ENCODE results near the gene IER5. TPM values are rescaled to one million over a fixed set of nuclear protein-coding genes. Genes with fewer than 3 reads are reported as not detected.
"Not testable (repeated sequence)": the region's sequence is repeated elsewhere in the genome, so short reads cannot be mapped to it uniquely, and the experiment has no call there.

The IER5 gene
- total RNA-seq, 2 experiments from 2014 or later: 39.8 to 41.3 TPM

DNA sequence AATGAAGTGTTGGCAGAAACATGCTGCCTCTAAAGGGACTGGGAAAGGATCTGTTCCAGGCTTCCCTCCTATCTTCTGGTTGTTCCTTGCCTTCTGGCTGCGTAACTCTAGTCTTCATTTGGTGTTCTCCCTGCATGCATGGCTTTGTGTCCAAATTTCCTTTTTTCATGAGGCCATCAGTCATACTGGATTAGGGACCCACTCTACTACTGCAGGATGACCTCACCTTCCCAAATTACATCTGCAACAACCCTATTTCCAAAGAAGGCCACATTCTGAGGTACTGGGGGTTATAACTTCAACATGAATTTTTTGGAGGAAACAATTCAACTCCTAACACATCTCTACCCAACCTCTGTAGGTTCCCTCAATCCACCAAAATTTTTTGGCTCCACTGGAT is 28.4 kb upstream of the IER5 start:
- Mint-ChIP-seq H3K9me3 (peaks cover 13% of the 10 kb centered on the region), H3K4me1 (ENCODE audit: low read depth) (peaks cover 20% of the 10 kb centered on the region), H3K36me3 (ENCODE audit: low read depth) (peaks cover 26% of the 10 kb centered on the region), H3K4me3 (no peak overlapping the region), H3K27ac (no peak overlapping the region), H3K27me3 (no peaks in the 10 kb centered on the region)
- POLR2A ChIA-PET: no interaction called here
- DNase-seq (no peak), ATAC-seq (no peak)
- CTCF ChIA-PET: no interaction called here
- intact Hi-C loops (cut with micrococcal nuclease): no loop called here
- TF ChIP-seq, protein P1, sequence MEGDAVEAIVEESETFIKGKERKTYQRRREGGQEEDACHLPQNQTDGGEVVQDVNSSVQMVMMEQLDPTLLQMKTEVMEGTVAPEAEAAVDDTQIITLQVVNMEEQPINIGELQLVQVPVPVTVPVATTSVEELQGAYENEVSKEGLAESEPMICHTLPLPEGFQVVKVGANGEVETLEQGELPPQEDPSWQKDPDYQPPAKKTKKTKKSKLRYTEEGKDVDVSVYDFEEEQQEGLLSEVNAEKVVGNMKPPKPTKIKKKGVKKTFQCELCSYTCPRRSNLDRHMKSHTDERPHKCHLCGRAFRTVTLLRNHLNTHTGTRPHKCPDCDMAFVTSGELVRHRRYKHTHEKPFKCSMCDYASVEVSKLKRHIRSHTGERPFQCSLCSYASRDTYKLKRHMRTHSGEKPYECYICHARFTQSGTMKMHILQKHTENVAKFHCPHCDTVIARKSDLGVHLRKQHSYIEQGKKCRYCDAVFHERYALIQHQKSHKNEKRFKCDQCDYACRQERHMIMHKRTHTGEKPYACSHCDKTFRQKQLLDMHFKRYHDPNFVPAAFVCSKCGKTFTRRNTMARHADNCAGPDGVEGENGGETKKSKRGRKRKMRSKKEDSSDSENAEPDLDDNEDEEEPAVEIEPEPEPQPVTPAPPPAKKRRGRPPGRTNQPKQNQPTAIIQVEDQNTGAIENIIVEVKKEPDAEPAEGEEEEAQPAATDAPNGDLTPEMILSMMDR (IDR thresholded peaks at IDR 0.05): no peak

DNA sequence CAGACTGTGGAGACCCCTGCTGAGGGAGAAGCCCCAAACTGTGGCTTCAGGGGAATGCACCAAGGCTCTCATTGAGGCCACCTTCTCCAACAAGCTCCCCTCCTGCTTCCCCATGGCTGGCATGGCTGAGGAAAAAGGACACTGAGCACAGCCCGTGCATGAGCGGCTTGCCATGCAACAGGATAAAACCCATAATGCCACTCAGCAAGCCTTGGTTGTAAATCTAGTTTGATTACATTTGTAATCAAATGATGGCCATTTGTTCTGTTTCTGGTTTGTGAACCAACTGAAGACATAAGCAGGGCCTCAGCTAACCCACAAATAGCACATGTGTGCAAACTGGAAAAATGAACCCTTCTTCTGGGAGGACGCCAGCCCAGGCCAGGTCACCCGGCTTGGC is 27.6 kb upstream of the IER5 start:
- ATAC-seq; DNase-seq; H3K27ac Mint-ChIP-seq; POLR2A ChIA-PET; H3K27me3 Mint-ChIP-seq; H3K4me3 Mint-ChIP-seq; intact Hi-C loops (cut with micrococcal nuclease): not testable (repeated sequence)
- Mint-ChIP-seq H3K9me3 (peaks cover 13% of the 10 kb centered on the region), H3K36me3 (ENCODE audit: low read depth) (peaks cover 21% of the 10 kb centered on the region), H3K4me1 (ENCODE audit: low read depth) (peaks cover 20% of the 10 kb centered on the region)
- CTCF ChIA-PET: interaction anchor here (1.3 to 3.2 kb wide), 3 partner anchors 8 to 105 kb away, joined by 4 to 18 read pairs (median 13); no protein-coding TSS in a partner anchor

DNA sequence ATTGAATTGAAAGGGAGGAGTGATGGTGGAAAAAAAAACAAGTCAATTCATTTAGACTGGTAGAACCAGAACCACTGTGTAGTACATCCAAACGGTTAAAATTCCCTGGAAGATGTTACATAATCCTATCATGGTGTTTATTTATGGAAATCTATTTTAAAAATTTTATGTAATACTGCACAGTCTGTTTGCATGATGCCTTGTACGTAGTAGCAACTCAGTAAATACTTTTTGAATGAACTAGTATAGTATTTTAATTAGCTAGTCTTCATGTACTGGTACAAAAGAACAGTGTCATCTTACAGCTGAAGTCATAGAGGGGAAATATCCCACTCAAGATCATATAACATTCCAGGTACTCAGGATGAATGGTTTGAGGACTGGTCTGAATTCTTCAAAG is 27.0 kb upstream of the IER5 start:
- H3K27me3 Mint-ChIP-seq: no peaks in the 10 kb centered on the region
- POLR2A ChIA-PET: interaction anchor here (2.6 to 2.7 kb wide), 2 partner anchors 28 to 39 kb away, joined by 15 to 27 read pairs; partner anchors contain the start of gene STX6
- ATAC-seq (no peak), DNase-seq (no peak)
- H3K27ac Mint-ChIP-seq: peak overlapping the region; percentile 88
- H3K4me1 Mint-ChIP-seq (ENCODE audit: low read depth): peaks cover 20% of the 10 kb centered on the region
- H3K9me3 Mint-ChIP-seq: peaks cover 13% of the 10 kb centered on the region
- peaks cover 21% of the 10 kb centered on the region for H3K36me3 Mint-ChIP-seq (ENCODE audit: low read depth)
- intact Hi-C loops (cut with micrococcal nuclease): no loop called here
- TF ChIP-seq, protein P1 (IDR thresholded peaks at IDR 0.05): no peak
- CTCF ChIA-PET: interaction anchor here (1.3 to 3.2 kb wide), 5 partner anchors 9 to 104 kb away, joined by 4 to 18 read pairs (median 13); no protein-coding TSS in a partner anchor
- no peak overlapping the region for H3K4me3 Mint-ChIP-seq

DNA sequence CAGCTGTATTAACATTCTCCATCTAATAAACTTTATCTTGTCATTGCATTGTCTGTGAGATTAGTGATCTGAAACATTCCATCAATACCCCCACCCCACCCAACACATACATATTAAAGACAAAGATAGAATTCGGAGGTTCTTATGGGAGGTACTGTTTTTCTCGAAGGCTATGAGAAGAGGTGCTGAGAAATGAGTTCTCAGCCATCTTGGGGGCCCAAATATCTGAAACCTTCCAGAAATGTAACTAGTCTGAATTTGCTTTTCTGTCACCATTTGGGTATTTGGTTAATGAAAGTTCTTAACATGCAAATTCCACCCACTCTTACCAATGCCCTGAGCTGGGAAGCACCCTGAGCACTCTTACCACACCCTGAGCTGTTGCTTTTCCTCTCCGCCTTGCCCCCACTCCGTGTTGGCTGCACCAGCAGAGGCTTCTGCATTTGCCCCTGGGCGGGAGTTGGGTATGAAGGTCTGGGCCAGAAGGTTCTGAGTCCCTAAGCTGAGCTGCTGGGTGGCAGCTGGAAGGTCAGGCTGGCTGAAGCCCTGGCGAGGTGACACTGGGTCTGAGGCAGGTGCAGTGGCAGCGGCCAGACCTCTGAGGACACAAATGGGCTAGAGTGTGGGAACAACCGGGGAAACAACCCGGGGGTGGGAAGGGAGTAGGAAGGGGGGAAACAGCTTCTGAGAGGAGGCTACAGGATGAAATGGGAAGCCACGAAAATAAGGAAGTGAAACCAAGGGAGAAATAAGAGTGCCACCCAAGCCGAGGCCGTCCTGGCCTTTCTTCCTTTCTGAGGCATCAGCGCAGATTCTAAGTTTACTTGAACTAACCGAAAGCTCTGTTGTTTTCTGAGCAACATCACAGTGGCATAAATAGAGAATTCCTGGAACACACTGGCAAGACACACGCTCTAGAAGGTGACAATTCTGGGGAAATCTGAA is 26.3 kb upstream of the IER5 start:
- ATAC-seq (peak; percentile 72), DNase-seq (peak; percentile 60)
- Mint-ChIP-seq H3K4me3 (peak overlapping the region; percentile 61), H3K4me1 (ENCODE audit: low read depth) (peaks cover 20% of the 10 kb centered on the region), H3K27me3 (no peaks in the 10 kb centered on the region), H3K9me3 (peaks cover 13% of the 10 kb centered on the region), H3K27ac (peak overlapping the region; percentile 88), H3K36me3 (ENCODE audit: low read depth) (peaks cover 19% of the 10 kb centered on the region)
- TF ChIP-seq, protein P1 (IDR thresholded peaks at IDR 0.05): no peak
- POLR2A ChIA-PET: interaction anchor here (0.7 to 2.7 kb wide), 14 partner anchors 11 to 96 kb away, joined by 3 to 27 read pairs (median 5); partner anchors contain the start of gene STX6
- intact Hi-C loops (cut with micrococcal nuclease): no loop called here
- CTCF ChIA-PET: interaction anchor here (1.0 to 3.2 kb wide), 12 partner anchors 10 to 180 kb away, joined by 3 to 18 read pairs (median 6); no protein-coding TSS in a partner anchor

DNA sequence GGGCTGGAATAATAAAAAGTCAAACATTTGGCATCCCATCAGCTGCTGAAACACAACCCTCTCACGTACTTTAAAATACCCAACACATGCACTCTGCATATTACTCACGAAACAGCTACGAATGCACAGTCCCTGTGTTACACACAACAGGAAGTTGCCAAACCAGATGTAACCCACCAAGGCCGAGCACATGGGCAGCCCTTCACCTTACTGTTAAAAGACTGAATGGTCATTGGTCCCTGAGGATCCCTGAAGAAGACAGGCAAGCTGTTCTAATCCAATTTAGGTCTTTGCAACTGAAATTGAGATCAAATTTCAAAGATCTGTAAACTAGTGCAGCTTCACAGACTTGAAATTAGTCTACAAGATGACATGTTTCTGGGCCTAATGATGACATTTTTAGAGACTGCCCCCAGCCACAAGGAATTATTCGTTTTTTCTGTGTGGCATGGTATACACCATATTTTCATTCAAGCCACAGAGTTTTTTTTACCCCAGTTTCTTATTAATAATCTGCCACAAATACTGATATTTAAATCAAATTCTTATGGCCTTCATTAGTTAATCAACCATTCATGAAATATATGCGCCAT is 25.6 kb upstream of the IER5 start:
- TF ChIP-seq, protein P1 (IDR thresholded peaks at IDR 0.05): no peak
- Mint-ChIP-seq H3K4me1 (ENCODE audit: low read depth) (peaks cover 20% of the 10 kb centered on the region), H3K36me3 (ENCODE audit: low read depth) (peaks cover 18% of the 10 kb centered on the region), H3K27me3 (no peaks in the 10 kb centered on the region), H3K4me3 (peak overlapping the region; percentile 61), H3K27ac (peak overlapping the region; percentile 88), H3K9me3 (peaks cover 13% of the 10 kb centered on the region)
- ChIA-PET POLR2A (interaction anchor here (0.7 to 2.7 kb wide), 15 partner anchors 10 to 370 kb away, joined by 3 to 27 read pairs (median 5); partner anchors contain the start of gene STX6), CTCF (interaction anchor here (1.0 to 3.2 kb wide), 12 partner anchors 8 to 181 kb away, joined by 3 to 18 read pairs (median 6); no protein-coding TSS in a partner anchor)
- intact Hi-C loops (cut with micrococcal nuclease): no loop called here
- ATAC-seq (peak; percentile 93), DNase-seq (peak; percentile 80)

Data from activated CD8-positive, alpha-beta T cell treated with anti-CD3 and anti-CD28 coated beads for 36 hours (primary cell).